ENCODE results near the gene KIAA1671. TPM values are rescaled to one million over a fixed set of nuclear protein-coding genes. Genes with fewer than 3 reads are reported as not detected.

The KIAA1671 gene
- total and polyA plus RNA-seq, 2 of the 13 experiments (the other 11 are each of a cell fraction or from before 2014, with no cell fraction given) = 13.5 to 13.6 TPM

DNA sequence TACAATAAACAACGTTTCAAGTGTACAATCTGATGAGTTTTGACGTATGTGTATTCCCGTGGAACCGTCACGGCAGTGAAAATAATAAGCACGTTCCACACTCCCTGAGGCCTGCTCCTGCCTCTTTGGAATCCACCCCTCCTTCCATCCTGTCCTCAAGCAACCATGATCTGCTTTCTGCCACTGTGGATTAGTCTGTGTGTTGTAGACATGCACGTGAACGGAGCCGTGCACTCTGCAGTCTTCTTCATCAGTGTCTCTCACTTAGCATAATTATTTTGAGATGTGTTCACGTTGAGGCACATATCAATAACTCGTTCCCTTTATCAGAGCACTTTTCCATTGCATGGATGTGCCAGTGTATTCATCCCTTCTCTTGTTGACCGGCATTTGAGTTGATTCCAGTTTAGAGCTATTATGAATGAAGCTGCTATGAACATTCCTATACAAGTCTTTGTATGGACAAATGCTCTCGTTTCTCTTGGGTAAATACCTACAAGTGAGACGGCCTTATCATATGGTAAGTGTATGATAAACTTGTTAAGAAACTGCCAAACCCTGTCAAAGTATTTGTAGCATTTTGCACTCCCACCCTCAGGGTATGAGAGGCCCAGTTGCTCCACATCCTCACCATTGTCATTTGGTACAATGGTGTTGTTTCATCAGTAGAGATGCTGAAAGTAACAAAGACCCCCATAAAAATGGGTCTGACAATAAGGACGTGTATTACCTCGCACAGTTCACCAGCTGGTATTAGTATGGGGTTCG is 144.3 kb downstream of the KIAA1671 start (continued):
- no peak for TF ChIP-seq NAIF1 (CRISPR knock-in tag; IDR thresholded peaks at IDR 0.05; ENCODE audit: borderline replicate concordance)

DNA sequence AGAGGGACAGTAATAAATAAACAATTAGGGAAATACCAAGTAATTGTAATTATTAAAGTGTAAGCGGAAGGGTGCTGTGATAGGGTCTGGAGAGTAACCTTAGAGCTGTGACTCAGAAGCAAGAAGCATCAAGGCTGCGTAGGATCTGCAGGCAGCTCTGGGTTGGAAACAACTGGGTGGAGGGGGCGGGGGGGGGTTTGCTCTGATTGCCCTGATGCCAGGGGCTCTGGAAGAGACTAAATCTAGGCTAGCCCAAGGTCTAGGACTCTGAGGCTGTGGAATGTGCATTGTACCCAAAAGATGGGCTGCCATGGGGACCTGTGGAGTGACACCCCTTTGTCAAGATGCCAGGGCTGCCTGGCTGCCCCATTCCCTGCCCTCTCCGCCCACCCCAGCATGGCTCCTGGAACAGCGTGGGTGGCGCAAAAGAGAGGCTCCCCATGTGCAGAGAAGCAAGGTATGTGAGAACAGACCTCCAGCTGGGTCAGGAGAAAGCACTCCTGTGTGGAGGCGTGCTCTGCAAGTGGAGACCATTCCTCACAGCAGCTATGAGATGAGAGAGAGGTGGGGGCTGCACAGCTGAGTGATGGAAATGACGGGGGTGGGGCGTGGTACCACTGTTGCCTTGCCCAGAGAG is 146.0 kb downstream of the KIAA1671 start:
- no peak overlapping the region for H3K4me2 ChIP-seq (ENCODE audit: low read depth, low read length)
- H3K27ac ChIP-seq (ENCODE audit: extremely low read length, insufficient read depth, low read length) = no peak overlapping the region
- ChIA-PET POLR2A (no interaction called here), CTCF (ENCODE audit: low intra/inter-chr PET ratio, low total read pairs) (no interaction called here)
- H3K9me3 ChIP-seq (ENCODE audit: low read length) = no peaks in the 10 kb centered on the region
- H4K20me1 ChIP-seq (ENCODE audit: insufficient read depth, low read length) = no peaks in the 10 kb centered on the region
- H3K9ac ChIP-seq (ENCODE audit: insufficient read depth, low read depth, low read length) = no peak overlapping the region
- no peak overlapping the region for H3K4me3 ChIP-seq (replicated peaks in 1 of 3; ENCODE audit: insufficient read depth in 1 of 3, low read depth in 2 of 3, low read length in 3 of 3)
- WGBS (ENCODE audit: low lambda C conversion rate) = 96% methylated on average over 9 of the region's 9 CpGs
- no peaks in the 10 kb centered on the region; a peak in 1 of 5 replicates for H3K27me3 ChIP-seq (ENCODE audit: control insufficient read depth in 1 of 2, insufficient read depth in 2 of 2, low read length in 2 of 2)
- ATAC-seq (no peak), FAIRE-seq (no peak), DNase-seq (ENCODE audit: low spot score) (no peak)
- TF ChIP-seq ZFP82 (CRISPR knock-in tag; IDR thresholded peaks at IDR 0.05; ENCODE audit: borderline replicate concordance) (no peak), MTF1 (CRISPR knock-in tag; IDR thresholded peaks at IDR 0.05) (no peak), NFATC3 (CRISPR knock-in tag; IDR thresholded peaks at IDR 0.05) (no peak)
- H3K79me2 ChIP-seq (ENCODE audit: insufficient read depth, low read length) = no peaks in the 10 kb centered on the region
- peaks cover 0 to 1% of the 10 kb centered on the region in 2 experiments; a peak in 1 of 5 replicates for H3K36me3 ChIP-seq (replicated peaks in 1 of 2; ENCODE audit: control insufficient read depth in 1 of 2, insufficient read depth in 2 of 2, low read length in 2 of 2)
- H2AFZ ChIP-seq (ENCODE audit: low read length) = no peak overlapping the region
- no TSS peak for BruUV-seq (replicated peaks)
- no peaks in the 10 kb centered on the region for H3K4me1 ChIP-seq (ENCODE audit: insufficient read depth, low read length)
- intact Hi-C loops (cut with micrococcal nuclease; ENCODE audit: unreplicated experiment) = no loop called here
- in situ Hi-C loops (cut with HindIII; ENCODE audit: extremely low pct_ligation_motif_present, low pct_unique_long_range_greater_than_20kb) = no loop called here

DNA sequence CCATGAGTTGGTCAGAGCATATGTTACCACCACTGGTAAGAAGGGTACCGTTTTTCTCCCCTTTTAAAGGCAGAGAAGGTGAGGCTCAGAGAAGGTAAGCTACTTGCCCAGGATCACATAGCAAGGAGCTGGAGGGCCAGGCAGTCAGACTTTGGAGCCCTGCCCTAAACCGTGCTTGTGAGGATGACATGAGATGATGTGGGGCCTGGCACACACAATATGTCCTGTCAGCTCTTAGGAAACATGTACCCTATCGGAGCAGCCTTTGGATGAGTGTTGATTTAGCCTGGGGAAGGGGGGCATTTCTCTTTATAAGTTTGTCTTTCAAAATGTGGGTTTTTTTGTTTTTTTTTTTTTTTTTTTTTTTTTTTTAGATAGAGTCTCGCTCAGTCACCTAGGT is 146.7 kb downstream of the KIAA1671 start:
- no peak overlapping the region for H3K4me3 ChIP-seq (replicated peaks in 1 of 3; ENCODE audit: insufficient read depth in 1 of 3, low read depth in 2 of 3, low read length in 3 of 3)
- no peak overlapping the region for H3K4me2 ChIP-seq (ENCODE audit: low read depth, low read length)
- no peak for FAIRE-seq
- ChIA-PET POLR2A (no interaction called here), CTCF (ENCODE audit: low intra/inter-chr PET ratio, low total read pairs) (no interaction called here)
- BruUV-seq (replicated peaks) = no TSS peak
- intact Hi-C loops (cut with micrococcal nuclease; ENCODE audit: unreplicated experiment) = no loop called here
- H3K27me3 ChIP-seq (ENCODE audit: control insufficient read depth in 1 of 2, insufficient read depth in 2 of 2, low read length in 2 of 2) = no peaks in the 10 kb centered on the region; a peak in 1 of 5 replicates
- WGBS (ENCODE audit: low lambda C conversion rate) = 100% methylated on average over 4 of the region's 4 CpGs
- peaks cover 0 to 1% of the 10 kb centered on the region in 2 experiments; a peak in 1 of 5 replicates for H3K36me3 ChIP-seq (replicated peaks in 1 of 2; ENCODE audit: control insufficient read depth in 1 of 2, insufficient read depth in 2 of 2, low read length in 2 of 2)
- no peaks in the 10 kb centered on the region for H4K20me1 ChIP-seq (ENCODE audit: insufficient read depth, low read length)
- no peak for ATAC-seq
- no peaks in the 10 kb centered on the region for H3K9me3 ChIP-seq (ENCODE audit: low read length)
- no peak overlapping the region for H3K27ac ChIP-seq (ENCODE audit: extremely low read length, insufficient read depth, low read length)
- DNase-seq (ENCODE audit: low spot score) = no peak
- H3K9ac ChIP-seq (ENCODE audit: insufficient read depth, low read depth, low read length) = no peak overlapping the region
- no peaks in the 10 kb centered on the region for H3K4me1 ChIP-seq (ENCODE audit: insufficient read depth, low read length)
- H3K79me2 ChIP-seq (ENCODE audit: insufficient read depth, low read length) = no peaks in the 10 kb centered on the region
- in situ Hi-C loops (cut with HindIII; ENCODE audit: extremely low pct_ligation_motif_present, low pct_unique_long_range_greater_than_20kb) = no loop called here
- H2AFZ ChIP-seq (ENCODE audit: low read length) = no peak overlapping the region
- TF ChIP-seq NFATC3 (CRISPR knock-in tag; IDR thresholded peaks at IDR 0.05) = no peak
- TF ChIP-seq ZNF24 (IDR thresholded peaks at IDR 0.05) = no peak
- TF ChIP-seq, protein P1, sequence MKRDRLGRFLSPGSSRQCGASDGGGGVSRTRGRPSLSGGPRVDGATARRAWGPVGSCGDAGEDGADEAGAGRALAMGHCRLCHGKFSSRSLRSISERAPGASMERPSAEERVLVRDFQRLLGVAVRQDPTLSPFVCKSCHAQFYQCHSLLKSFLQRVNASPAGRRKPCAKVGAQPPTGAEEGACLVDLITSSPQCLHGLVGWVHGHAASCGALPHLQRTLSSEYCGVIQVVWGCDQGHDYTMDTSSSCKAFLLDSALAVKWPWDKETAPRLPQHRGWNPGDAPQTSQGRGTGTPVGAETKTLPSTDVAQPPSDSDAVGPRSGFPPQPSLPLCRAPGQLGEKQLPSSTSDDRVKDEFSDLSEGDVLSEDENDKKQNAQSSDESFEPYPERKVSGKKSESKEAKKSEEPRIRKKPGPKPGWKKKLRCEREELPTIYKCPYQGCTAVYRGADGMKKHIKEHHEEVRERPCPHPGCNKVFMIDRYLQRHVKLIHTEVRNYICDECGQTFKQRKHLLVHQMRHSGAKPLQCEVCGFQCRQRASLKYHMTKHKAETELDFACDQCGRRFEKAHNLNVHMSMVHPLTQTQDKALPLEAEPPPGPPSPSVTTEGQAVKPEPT (CRISPR knock-in tag; IDR thresholded peaks at IDR 0.05; ENCODE audit: low read depth) = no peak
- no peak for TF ChIP-seq ZNF326 (CRISPR knock-in tag; IDR thresholded peaks at IDR 0.05; ENCODE audit: borderline replicate concordance)
- TF ChIP-seq, protein P2, sequence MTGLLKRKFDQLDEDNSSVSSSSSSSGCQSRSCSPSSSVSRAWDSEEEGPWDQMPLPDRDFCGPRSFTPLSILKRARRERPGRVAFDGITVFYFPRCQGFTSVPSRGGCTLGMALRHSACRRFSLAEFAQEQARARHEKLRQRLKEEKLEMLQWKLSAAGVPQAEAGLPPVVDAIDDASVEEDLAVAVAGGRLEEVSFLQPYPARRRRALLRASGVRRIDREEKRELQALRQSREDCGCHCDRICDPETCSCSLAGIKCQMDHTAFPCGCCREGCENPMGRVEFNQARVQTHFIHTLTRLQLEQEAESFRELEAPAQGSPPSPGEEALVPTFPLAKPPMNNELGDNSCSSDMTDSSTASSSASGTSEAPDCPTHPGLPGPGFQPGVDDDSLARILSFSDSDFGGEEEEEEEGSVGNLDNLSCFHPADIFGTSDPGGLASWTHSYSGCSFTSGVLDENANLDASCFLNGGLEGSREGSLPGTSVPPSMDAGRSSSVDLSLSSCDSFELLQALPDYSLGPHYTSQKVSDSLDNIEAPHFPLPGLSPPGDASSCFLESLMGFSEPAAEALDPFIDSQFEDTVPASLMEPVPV (CRISPR knock-in tag; IDR thresholded peaks at IDR 0.05) = no peak
- TF ChIP-seq YEATS2 (CRISPR knock-in tag; IDR thresholded peaks at IDR 0.05; ENCODE audit: borderline replicate concordance) = no peak
